Muscle of leg (tissue), 11 donors: Measurements from ENCODE around the gene MAPK1. TPM values are rescaled to one million over a fixed set of nuclear protein-coding genes. Genes with fewer than 3 reads are reported as not detected.

ENCODE experiments used
- DNase-seq: peaks from one replicate; pipeline ENCODE4 v3.0.0; 2013
- H3K27ac ChIP-seq: one replicate; pipeline ENCODE4 v1.5.1; 2013; ENCODE audit warnings: mild to moderate bottlenecking, low read length, control low read depth
- H3K27me3 ChIP-seq: one replicate; pipeline ENCODE4 v1.6.1; 2013; ENCODE audit warnings: low read length; ENCODE audit not compliant: control insufficient read depth, insufficient read depth
- H3K36me3 ChIP-seq: one replicate; pipeline ENCODE4 v1.6.1; 2013; ENCODE audit warnings: low read length; ENCODE audit not compliant: control insufficient read depth, insufficient read depth
- H3K4me1 ChIP-seq: one replicate; pipeline ENCODE4 v1.6.1; 2013; ENCODE audit warnings: low read length; ENCODE audit not compliant: control insufficient read depth, insufficient read depth
- H3K4me3 ChIP-seq: one replicate; pipeline ENCODE4 v1.5.1; 2013; ENCODE audit warnings: low read length, control low read depth
- H3K9me3 ChIP-seq: replicated peaks from 2 replicates; pipeline ENCODE4 v1.6.1; 2013; ENCODE audit warnings: low read depth, low read length; ENCODE audit not compliant: control insufficient read depth
- WGBS: methylation state at CpG from one replicate; pipeline ENCODE4 v1.1.5; 2013; ENCODE audit warnings: missing lambda C conversion rate; ENCODE audit not compliant: insufficient coverage; 5-methylcytosine and 5-hydroxymethylcytosine counted together
- polyA plus RNA-seq, 8 donors: library from polyadenylated mRNA; unstranded; fragments of 120-200 nt; gene quantifications; one replicate each; pipeline versions ENCODE4 v1.2.1 to v1.2.3, GENCODE V29; 2013; ENCODE audit warnings: inconsistent platforms in 1 of 8, low replicate concordance in 1 of 8; ENCODE audit not compliant: insufficient read length in 8 of 8, insufficient read depth in 1 of 8
- total RNA-seq: library from RNA; stranded (reverse); fragments of 120-200 nt; gene quantifications from one replicate; pipeline ENCODE4 v1.2.4, GENCODE V29; 2013

The MAPK1 gene
- total and polyA plus RNA-seq, 9 donors, result 92.0 to 126 (median 110) TPM

- no peak for DNase-seq
- Histone ChIP-seq H3K36me3 (peaks cover 3% of the 10 kb centered on the region), H3K4me3 (no peak overlapping the region), H3K27me3 (no peaks in the 10 kb centered on the region), H3K27ac (no peak overlapping the region), H3K4me1 (peaks cover 14% of the 10 kb centered on the region), H3K9me3 (no peaks in the 10 kb centered on the region)
- WGBS, result 74% methylated on average over 8 of the region's 9 CpGs
Observed at GRCh38 chr22:21862386-21863245, 4.8 kb downstream of the MAPK1 start.

DNA sequence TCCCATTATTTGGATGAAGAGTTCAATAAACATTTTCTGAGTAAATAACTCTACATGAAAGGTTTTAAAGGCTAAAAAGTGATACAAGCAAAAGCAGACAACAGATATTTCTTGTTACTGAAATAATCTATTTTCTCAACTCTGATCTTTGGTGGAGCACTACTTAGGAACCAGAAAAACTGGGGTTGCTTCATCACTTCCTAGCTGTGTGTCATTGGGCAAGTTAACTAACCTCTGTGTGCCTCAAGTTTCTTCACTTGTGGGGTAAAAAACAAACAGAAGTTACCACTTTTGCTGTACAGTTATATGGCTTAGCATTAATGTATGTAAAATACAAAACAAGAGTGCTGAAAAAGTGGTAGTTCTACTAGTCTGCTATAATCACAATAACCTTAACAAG is 5.6 kb downstream of the MAPK1 start:
- Histone ChIP-seq H3K27me3 (no peaks in the 10 kb centered on the region), H3K36me3 (peaks cover 3% of the 10 kb centered on the region), H3K4me1 (peaks cover 14% of the 10 kb centered on the region), H3K27ac (no peak overlapping the region), H3K9me3 (no peaks in the 10 kb centered on the region), H3K4me3 (no peak overlapping the region)
- DNase-seq, result no peak

GRCh38 chr22:21861264-21861848 is 6.1 kb downstream of the MAPK1 start:
- Histone ChIP-seq H3K4me3 (no peak overlapping the region), H3K4me1 (peaks cover 14% of the 10 kb centered on the region), H3K9me3 (no peaks in the 10 kb centered on the region), H3K36me3 (peaks cover 3% of the 10 kb centered on the region), H3K27me3 (no peaks in the 10 kb centered on the region), H3K27ac (no peak overlapping the region)
- WGBS, result 60% methylated on average over 1 of the region's 3 CpGs
- DNase-seq, result no peak

- peaks cover 3% of the 10 kb centered on the region for H3K36me3 ChIP-seq
- peaks cover 12% of the 10 kb centered on the region for H3K4me1 ChIP-seq
- H3K27ac ChIP-seq, result no peak overlapping the region
- WGBS, result no CpG with 5 or more reads among the region's 4 CpGs
- no peak for DNase-seq
- no peaks in the 10 kb centered on the region for H3K9me3 ChIP-seq
- H3K27me3 ChIP-seq, result no peaks in the 10 kb centered on the region
- no peak overlapping the region for H3K4me3 ChIP-seq
Observed at GRCh38 chr22:21860491-21861039, 6.9 kb downstream of the MAPK1 start.

DNA sequence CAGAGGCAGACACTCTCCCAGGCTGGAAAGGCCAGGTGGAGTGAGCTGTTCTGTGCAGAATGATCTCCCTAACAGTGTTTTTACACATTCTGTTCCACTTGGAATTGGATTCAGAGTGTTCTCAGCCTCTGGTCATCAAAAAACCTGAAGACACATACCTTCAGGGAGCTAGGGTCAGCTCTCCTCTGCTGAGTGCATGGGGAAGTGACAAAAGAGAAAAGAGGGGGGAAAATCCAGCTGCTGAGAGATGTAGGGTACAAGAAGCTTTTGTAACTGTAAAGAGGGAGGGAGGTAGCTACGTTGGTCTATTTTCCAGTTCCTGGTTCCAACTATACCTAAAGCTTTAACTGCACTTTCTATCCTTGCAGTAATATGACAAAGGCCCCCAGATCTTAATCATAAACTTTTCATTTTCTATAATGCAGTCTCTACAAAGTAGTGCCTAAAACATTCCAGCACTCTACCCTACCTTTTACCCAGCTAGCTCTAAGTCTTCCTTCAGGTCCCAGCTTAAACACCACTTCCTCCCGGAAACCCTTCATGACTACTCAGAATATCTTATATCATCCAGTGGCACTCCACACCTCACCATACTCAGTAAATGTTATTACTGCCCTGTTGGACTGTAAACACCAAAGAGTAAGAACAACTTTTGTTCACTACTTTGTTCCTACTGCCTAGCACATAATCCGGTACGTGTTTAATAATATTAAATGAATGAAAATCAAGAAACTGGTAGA is 9.2 kb downstream of the MAPK1 start:
- H3K4me3 ChIP-seq, result no peak overlapping the region
- H3K36me3 ChIP-seq, result peaks cover 3% of the 10 kb centered on the region
- peaks cover 10% of the 10 kb centered on the region for H3K4me1 ChIP-seq
- no CpG with 5 or more reads among the region's 4 CpGs for WGBS
- no peaks in the 10 kb centered on the region for H3K9me3 ChIP-seq
- no peak for DNase-seq
- no peaks in the 10 kb centered on the region for H3K27me3 ChIP-seq
- H3K27ac ChIP-seq, result no peak overlapping the region

DNA sequence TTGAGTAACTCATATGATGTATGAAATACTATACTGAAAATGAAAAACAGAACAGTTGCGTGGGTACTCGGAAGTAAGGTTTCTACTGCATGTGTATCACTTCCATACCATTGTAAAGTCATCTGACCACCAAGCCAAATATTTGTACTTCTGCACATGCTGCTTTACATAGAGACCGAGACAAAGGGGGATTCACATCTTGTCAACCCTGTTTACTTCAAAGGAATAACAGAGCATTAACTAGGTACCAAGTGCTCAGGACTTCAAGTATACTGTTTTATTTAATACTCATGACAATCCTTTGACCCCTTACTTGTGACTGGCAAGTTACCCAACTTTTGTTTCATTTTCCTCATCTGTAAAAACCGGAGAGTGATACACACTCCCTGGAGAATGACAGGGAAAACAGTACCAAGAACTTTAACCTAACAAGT is 9.9 kb downstream of the MAPK1 start:
- Histone ChIP-seq H3K4me1 (peaks cover 10% of the 10 kb centered on the region), H3K27ac (no peak overlapping the region)
- 39% methylated on average over 2 of the region's 4 CpGs for WGBS

GRCh38 chr22:21856868-21857267 is 10.6 kb downstream of the MAPK1 start:
- H3K9me3 ChIP-seq, result no peaks in the 10 kb centered on the region
- peaks cover 3% of the 10 kb centered on the region for H3K36me3 ChIP-seq
- 80% methylated on average over 5 of the region's 8 CpGs for WGBS
- no peak overlapping the region for H3K4me3 ChIP-seq
- H3K27me3 ChIP-seq, result no peaks in the 10 kb centered on the region
- H3K27ac ChIP-seq, result no peak overlapping the region
- H3K4me1 ChIP-seq, result peaks cover 10% of the 10 kb centered on the region
- no peak for DNase-seq

More for the DNA sequence above, 9.9 kb downstream of the MAPK1 start:
- Histone ChIP-seq H3K4me3 (no peak overlapping the region), H3K9me3 (no peaks in the 10 kb centered on the region), H3K27me3 (no peaks in the 10 kb centered on the region), H3K36me3 (peaks cover 3% of the 10 kb centered on the region)
- no peak for DNase-seq

- peaks cover 3% of the 10 kb centered on the region for H3K36me3 ChIP-seq
- H3K27ac ChIP-seq, result no peak overlapping the region
- DNase-seq, result no peak
- no peaks in the 10 kb centered on the region for H3K9me3 ChIP-seq
- peaks cover 10% of the 10 kb centered on the region for H3K4me1 ChIP-seq
- WGBS, result 95% methylated on average over 6 of the region's 10 CpGs
- H3K4me3 ChIP-seq, result no peak overlapping the region
- no peaks in the 10 kb centered on the region for H3K27me3 ChIP-seq
Observed at GRCh38 chr22:21856197-21856596, 11.2 kb downstream of the MAPK1 start.

- H3K9me3 ChIP-seq, result no peaks in the 10 kb centered on the region
- WGBS, result 42% methylated on average over 2 of the region's 6 CpGs
- H3K4me3 ChIP-seq, result no peak overlapping the region
- no peaks in the 10 kb centered on the region for H3K27me3 ChIP-seq
- DNase-seq, result no peak
- H3K4me1 ChIP-seq, result peaks cover 7% of the 10 kb centered on the region
- H3K27ac ChIP-seq, result no peak overlapping the region
- peaks cover 3% of the 10 kb centered on the region for H3K36me3 ChIP-seq
Observed at GRCh38 chr22:21855676-21856075, 11.8 kb downstream of the MAPK1 start.

GRCh38 chr22:21850660-21851059 is 16.8 kb downstream of the MAPK1 start:
- Histone ChIP-seq H3K27ac (no peak overlapping the region), H3K9me3 (no peaks in the 10 kb centered on the region), H3K36me3 (no peaks in the 10 kb centered on the region), H3K4me3 (no peak overlapping the region), H3K27me3 (no peaks in the 10 kb centered on the region), H3K4me1 (peaks cover 2% of the 10 kb centered on the region)
- DNase-seq, result no peak
